ENCODE data around the gene ADGRA1.

DNA sequence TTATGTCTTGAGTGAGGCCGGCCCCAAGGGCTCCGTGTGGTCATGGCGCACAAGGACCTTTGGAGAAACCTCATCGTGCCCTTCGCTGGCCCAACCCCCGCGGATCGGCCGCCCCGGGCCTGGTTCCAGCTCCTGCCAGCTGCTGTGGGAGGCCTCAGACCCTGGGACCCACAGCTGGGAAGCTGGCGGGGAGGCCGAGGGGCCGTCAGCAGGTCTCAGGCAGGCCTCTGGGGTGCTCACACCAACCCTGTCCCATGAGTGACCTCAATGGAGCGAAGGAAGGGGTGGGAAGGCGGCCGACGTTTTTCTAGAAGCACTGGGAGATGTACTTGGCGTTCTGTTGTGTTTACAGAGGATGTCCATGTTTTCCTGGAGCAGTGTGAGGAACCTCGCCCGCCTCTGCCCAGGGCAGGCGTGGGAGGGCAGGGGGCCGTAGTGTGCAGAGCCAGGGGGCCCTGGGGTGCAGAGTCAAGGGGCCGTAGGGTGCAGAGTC lies 18.6 kb upstream of the ADGRA1 start:
- TF ChIP-seq, protein P1, sequence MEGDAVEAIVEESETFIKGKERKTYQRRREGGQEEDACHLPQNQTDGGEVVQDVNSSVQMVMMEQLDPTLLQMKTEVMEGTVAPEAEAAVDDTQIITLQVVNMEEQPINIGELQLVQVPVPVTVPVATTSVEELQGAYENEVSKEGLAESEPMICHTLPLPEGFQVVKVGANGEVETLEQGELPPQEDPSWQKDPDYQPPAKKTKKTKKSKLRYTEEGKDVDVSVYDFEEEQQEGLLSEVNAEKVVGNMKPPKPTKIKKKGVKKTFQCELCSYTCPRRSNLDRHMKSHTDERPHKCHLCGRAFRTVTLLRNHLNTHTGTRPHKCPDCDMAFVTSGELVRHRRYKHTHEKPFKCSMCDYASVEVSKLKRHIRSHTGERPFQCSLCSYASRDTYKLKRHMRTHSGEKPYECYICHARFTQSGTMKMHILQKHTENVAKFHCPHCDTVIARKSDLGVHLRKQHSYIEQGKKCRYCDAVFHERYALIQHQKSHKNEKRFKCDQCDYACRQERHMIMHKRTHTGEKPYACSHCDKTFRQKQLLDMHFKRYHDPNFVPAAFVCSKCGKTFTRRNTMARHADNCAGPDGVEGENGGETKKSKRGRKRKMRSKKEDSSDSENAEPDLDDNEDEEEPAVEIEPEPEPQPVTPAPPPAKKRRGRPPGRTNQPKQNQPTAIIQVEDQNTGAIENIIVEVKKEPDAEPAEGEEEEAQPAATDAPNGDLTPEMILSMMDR (conservative IDR thresholded peaks at IDR 0.05; ENCODE audit: low read length) = no peak
- TF ChIP-seq EZH2phosphoT487 (IDR thresholded peaks at IDR 0.05; ENCODE audit: borderline replicate concordance) = no peak
